AG04449 (cell line): ENCODE measurements around the gene FCHSD1.
"Not testable (repeated sequence)": the region's sequence is repeated elsewhere in the genome, so short reads cannot be mapped to it uniquely, and the experiment has no call there.

Experiments
- CTCF ChIA-PET: fragments of 350-600 bp; formaldehyde crosslinking; extraction: SDS; loops from one replicate; lab custom pipeline; 2021; ENCODE audit warnings: antibody characterized with exemption; lab: Yijun Ruan, JAX
- POLR2A ChIA-PET: fragments of 400-600, 350-600 bp; formaldehyde crosslinking; extraction: SDS; loops from one replicate; lab custom pipeline; 2020; ENCODE audit warnings: antibody characterized with exemption, inconsistent platforms; lab: Yijun Ruan, JAX
- DNase-seq: peaks from one replicate; pipeline ENCODE4 v3.0.0-alpha.2; 2010; ENCODE audit warnings: low read depth, low spot score
- H3K4me3 ChIP-seq: 2 replicates; pipeline ENCODE4 v1.5.1; 2011; ENCODE audit warnings: low read depth, mild to moderate bottlenecking, control low read depth, low read length
- CTCF ChIP-seq: IDR thresholded peaks from one replicate; pipeline ENCODE4 v1.5.1; 2011; ENCODE audit warnings: mild to moderate bottlenecking, moderate library complexity, low read length, control low read depth, inconsistent platforms; ENCODE audit not compliant: insufficient read depth; ENCODE audit errors: missing control alignments

Gene FCHSD1

GRCh38 chr5:141615991-141616720 is 35.1 kb downstream of the FCHSD1 start:
- H3K4me3 ChIP-seq: no peak overlapping the region
- ChIA-PET POLR2A (no interaction called here), CTCF (interaction anchor here (0.7 to 16.3 kb wide), 6 partner anchors 9 to 49 kb away, joined by 3 to 413 read pairs (median 131); partner anchors contain the start of genes HDAC3 and RELL2)
- TF ChIP-seq CTCF: no peak
- no peak for DNase-seq

GRCh38 chr5:141613344-141613743 is 37.9 kb downstream of the FCHSD1 start:
- DNase-seq: no peak
- POLR2A ChIA-PET: no interaction called here
- no peak overlapping the region for H3K4me3 ChIP-seq
- no peak for TF ChIP-seq CTCF
- CTCF ChIA-PET: interaction anchor here (0.6 to 16.3 kb wide), 9 partner anchors 10 to 49 kb away, joined by 3 to 413 read pairs (median 4); no protein-coding TSS in a partner anchor

- no peak overlapping the region for H3K4me3 ChIP-seq
- POLR2A ChIA-PET: no interaction called here
- no peak for TF ChIP-seq CTCF
- CTCF ChIA-PET: interaction anchor here (0.6 kb wide), 1 partner anchor 8 kb away, joined by 3 read pairs; the partner anchor contains the start of gene DIAPH1
- DNase-seq: no peak
Observed at GRCh38 chr5:141611289-141611688, 39.9 kb downstream of the FCHSD1 start.

GRCh38 chr5:141609921-141610320 is 41.3 kb downstream of the FCHSD1 start:
- H3K4me3 ChIP-seq, DNase-seq, POLR2A ChIA-PET: not testable (repeated sequence)
- CTCF ChIA-PET: interaction anchor here (1.3 to 15.0 kb wide), 3 partner anchors 9 to 290 kb away, joined by 3 to 259 read pairs (median 119); partner anchors contain the start of genes DIAPH1 and TAF7

GRCh38 chr5:141609044-141609443 is 42.2 kb downstream of the FCHSD1 start:
- POLR2A ChIA-PET: no interaction called here
- TF ChIP-seq CTCF: no peak
- no peak overlapping the region for H3K4me3 ChIP-seq
- no peak for DNase-seq
- CTCF ChIA-PET: interaction anchor here (1.3 to 15.0 kb wide), 3 partner anchors 10 to 289 kb away, joined by 3 to 259 read pairs (median 119); partner anchors contain the start of genes DIAPH1 and TAF7

- DNase-seq: no peak
- CTCF ChIA-PET: interaction anchor here (1.3 to 15.0 kb wide), 3 partner anchors 11 to 288 kb away, joined by 3 to 259 read pairs (median 119); partner anchors contain the start of genes DIAPH1 and TAF7
- POLR2A ChIA-PET: no interaction called here
- no peak for TF ChIP-seq CTCF
- no peak overlapping the region for H3K4me3 ChIP-seq
Observed at GRCh38 chr5:141608557-141608956, 42.7 kb downstream of the FCHSD1 start.
